Activated CD4-positive, alpha-beta T cell treated with anti-CD3 and anti-CD28 coated beads, Interleukin-2, amount 50 U/mL, for 1 hour (primary cell): Measurements from ENCODE around the gene SLC39A5.
"Not testable (repeated sequence)": the region's sequence is repeated elsewhere in the genome, so short reads cannot be mapped to it uniquely, and the experiment has no call there.

ENCODE experiments used
- DNase-seq: peaks from one replicate; pipeline ENCODE4 v3.0.0-alpha.2; 2020

Gene SLC39A5

DNA sequence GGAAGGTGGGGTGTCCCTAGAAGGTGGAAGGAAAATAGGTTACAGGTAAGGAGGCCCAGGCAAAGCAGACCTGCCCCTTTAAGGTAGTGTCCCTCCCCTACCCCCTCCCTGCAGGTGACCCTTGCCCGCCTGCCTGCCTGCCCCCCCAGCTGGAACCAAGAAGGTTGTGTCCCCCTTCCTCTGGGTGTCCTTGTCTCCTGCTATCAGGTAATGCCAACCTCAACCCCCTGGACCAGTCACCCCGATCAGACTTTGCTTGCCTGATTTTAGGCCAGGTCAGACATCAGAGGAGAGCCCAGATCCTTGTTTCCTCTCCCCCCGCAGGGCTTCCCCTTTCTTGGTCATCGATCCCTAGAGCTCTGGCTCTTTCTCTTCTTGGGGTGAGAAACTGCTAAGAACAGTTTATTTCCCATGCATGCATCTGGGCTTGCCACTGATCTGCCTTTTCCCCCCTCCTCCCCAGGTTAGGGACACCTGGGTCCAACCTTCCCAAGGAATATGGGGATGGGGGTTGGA is at the start of gene SLC39A5:
SLC39A5 (plus strand) TSS at position 136 of the 516 bp plus-strand sequence. CDS start 1,224 bp downstream, outside the sequence.
- DNase-seq: no peak

- no peak for DNase-seq
Measured at GRCh38 chr12:56186957-56187356, 42.9 kb upstream of the SLC39A5 start.

GRCh38 chr12:56188131-56188777 is 41.6 kb upstream of the SLC39A5 start:
- no peak for DNase-seq

DNA sequence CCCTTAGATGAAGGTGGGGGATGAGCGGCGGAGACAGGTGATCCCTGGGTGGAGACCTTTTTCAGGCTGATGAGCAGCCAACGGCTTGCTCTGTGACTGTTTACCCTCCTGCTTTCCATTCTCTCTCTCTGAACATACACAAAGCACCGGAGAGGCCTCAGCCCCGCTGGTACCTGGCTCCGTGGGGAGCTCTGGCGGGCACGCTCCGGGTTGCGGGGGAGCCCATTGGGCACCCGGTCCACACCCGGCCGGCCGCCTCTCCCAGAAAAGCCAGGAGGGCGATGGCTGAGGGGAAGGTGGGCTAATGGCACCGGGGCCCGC is 41.1 kb upstream of the SLC39A5 start:
- DNase-seq: no peak

DNA sequence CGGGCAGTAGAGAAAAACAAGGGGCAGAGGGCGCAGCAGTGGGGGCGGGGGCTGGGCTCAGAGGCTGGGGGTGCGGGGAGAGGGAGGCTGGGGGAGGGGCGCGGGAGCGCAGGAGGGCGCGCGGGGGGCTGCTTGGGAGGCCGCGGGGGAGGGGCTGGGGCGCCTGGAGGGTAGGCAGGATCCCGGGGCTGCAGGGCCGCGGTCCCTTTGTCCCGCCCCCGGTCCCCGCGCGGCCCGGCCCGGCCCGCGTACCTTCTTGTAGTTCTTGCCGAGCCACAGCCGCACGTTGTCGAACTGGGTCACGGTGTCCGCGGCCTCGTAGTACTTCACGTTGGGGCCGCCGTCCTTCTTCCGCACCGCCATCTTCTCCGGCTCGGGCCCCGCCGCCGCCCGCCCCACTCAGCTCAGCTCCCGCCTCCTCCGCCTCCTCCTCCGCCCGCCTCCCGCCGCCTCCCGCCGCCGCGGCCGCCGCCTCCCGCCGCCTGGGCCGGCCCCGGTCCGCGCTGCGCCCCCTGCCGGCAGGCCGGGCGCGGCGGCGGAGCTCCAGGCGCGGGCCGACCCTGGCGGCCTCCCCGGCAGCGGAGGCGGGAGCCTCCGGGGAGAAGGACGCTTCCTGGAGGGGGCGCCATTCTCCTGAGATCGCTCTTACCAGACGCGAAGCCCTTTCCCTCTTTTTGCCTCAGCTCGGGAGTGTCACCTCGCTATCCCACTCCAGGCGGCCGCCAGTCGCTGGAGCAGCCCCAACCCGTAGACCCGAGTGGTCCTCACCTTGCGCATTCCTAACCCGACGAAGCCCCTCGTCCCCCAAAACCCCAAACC is 40.5 kb upstream of the SLC39A5 start, which contains the start of gene SMARCC2:
SMARCC2 (minus strand) TSS at position 385 of the 819 bp plus-strand sequence; CDS start at position 363, 22 bp downstream.
- DNase-seq: peak; percentile 79

DNA sequence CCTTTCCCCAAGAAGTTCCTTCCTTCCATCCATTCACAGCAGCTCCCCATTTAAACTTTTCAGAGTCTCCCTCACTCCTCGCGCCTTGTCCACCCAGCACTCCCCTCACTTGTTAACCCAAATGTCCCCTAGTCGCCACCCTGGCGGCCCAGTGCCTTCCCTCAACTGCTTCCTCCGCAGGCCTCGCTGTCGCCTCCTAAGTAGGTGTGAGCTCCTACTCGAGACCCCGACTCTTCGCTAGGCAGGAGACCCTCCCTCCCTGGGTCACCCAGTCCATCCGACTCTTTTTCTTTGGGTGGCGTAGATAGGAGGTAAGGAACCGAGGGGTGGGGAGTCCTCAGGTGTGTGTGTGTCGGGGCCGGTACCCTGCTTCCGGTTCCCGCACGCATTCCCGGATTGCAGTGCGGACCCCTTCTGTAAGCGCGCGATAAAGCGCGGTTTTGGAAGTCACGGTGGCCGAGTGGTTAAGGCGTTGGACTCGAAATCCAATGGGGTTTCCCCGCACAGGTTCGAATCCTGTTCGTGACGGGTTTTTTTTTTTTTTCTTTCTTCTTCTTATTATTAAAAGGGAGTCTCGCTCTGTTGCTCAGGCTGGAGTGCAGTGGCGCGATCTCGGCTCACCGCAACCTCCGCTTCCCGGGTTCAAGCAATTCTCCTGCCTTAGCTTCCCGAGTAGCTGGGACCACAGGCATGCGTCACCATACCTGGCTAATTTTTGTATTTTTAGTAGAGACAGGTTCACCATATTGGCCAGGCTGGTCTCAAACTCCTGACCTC is 39.7 kb upstream of the SLC39A5 start:
- peak; percentile 66 for DNase-seq

DNA sequence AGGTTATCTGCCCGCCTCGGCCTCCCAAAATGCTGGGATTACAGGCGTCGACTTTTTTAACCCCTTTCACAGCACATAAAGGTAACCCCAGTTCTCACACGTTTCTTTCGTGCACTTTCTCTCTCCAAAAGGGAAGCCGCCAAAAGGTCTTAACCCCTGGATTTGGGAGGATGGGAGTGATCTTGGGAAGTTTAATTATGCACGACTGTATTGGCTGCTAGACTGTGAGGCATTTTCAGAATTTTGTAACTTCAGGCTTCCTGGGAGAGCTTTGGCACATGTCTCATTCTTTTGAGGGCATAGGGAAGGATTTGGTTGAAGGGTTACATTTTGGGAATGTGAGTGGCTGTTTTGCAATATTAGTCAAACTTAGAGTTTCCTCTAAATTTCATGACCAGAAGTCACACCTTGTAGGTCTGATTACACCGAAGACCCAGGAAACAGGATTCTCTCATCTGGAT is 39.1 kb upstream of the SLC39A5 start:
- DNase-seq: no peak

- DNase-seq: no peak
Measured at GRCh38 chr12:56192582-56192981, 37.3 kb upstream of the SLC39A5 start.

DNA sequence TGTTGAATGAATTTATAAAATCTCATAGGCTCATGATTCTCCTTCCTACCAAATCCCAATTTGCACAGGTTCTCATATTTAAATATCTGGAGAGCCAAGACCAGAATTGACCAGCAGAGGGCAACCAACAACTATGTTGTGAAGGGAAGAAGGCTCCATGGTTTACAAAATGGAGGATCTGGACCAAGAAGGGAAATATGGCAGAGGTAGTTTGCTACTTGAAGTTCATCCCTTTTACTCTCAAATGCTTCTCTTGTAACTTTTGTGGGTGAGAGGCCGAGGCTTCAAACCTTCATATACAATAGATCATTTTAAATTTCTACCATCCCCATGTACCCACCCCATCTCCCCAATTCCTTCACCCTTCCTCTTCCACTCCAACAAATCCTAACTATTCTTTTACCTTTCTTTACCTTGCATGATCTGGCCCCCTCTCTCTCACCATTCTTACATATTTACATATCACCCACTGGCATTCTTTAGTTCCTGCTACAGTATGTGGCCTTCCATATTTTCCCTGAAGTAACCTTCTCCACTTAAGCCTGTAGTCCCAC is 36.7 kb upstream of the SLC39A5 start:
- peak; percentile 69 for DNase-seq

DNA sequence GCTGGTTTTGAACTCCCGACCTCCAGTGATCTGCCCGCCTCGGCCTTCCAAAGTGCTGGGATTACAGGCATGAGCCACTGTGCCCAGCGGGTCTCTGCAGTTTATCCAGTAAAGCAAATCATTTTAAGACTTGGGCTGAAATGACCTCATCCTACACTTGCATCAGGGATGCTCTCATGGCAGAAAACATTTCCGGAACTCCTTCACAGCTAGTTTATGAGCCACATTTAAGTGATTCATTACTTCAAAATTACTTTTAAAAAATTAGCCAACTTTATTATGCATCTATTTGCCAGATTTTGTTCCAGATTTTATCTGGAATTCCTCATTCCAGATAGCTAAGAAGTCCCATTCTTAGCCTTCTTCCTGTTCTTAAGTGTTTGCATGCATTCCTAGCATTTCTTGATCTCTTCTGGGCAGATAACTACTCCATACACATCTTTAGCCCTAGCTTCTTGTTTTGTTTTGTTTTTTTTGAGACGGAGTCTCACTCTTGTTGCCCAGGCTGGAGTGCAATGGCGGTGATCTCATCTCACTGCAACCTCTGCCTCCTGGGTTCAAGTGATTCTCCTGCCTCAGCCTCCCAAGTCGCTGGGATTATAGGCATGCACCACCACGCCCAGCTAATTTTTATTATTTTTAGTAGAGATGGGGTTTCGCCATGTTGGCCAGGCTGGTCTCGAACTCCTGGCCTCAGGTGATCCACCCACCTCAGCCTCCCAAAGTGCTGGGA is 32.9 kb upstream of the SLC39A5 start:
- not testable (repeated sequence) for DNase-seq

DNA sequence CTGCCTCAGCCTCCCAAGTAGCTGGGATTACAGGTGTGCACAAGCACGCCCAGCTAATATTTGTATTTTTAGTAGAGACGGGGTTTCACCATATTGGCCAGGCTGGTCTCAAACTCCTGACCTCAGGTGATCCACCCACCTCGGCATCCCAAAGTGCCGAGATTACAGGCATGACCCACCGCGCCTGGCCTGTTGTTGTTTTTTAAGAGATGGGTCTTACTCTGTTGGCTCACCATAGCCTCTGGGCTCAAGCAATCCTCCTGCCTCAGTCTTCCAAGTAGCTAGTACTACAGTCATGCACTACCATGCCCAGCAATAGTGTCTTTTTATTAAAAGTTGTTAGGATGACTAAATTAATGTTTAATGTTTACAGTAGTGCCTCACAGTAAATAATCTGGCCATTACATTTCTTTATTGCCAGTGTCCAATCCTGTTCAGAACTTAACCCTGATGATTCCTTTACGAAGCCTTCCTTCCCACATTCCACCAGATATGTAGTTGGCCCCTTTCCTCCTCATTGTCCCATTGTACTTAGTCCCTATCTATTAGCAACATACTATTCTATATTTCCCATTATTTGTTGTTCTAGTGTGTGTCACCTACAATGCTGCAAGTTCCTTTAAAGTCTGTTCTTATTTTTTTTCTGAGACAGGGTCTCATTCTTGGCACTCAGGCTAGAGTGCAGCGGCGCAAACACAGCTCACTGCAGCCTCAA is 31.8 kb upstream of the SLC39A5 start:
- DNase-seq: no peak

GRCh38 chr12:56198836-56199235 is 31.0 kb upstream of the SLC39A5 start:
- DNase-seq: no peak

GRCh38 chr12:56202366-56202765 is 27.5 kb upstream of the SLC39A5 start:
- no peak for DNase-seq

GRCh38 chr12:56202838-56203237 is 27.0 kb upstream of the SLC39A5 start:
- DNase-seq: no peak

GRCh38 chr12:56204275-56204674 is 25.6 kb upstream of the SLC39A5 start:
- DNase-seq: no peak

GRCh38 chr12:56205445-56205844 is 24.4 kb upstream of the SLC39A5 start:
- no peak for DNase-seq

GRCh38 chr12:56206452-56207166 is 23.2 kb upstream of the SLC39A5 start:
- peak; percentile 38 for DNase-seq

GRCh38 chr12:56208006-56208405 is 21.8 kb upstream of the SLC39A5 start:
- DNase-seq: no peak

- DNase-seq: no peak
Measured at GRCh38 chr12:56212361-56212760, 17.5 kb upstream of the SLC39A5 start.

- DNase-seq: no peak
Measured at GRCh38 chr12:56213878-56214277, 16.0 kb upstream of the SLC39A5 start.

GRCh38 chr12:56216461-56216860 is 13.4 kb upstream of the SLC39A5 start:
- DNase-seq: no peak
